ENCODE results near the gene F10. TPM values are rescaled to one million over a fixed set of nuclear protein-coding genes. Genes with fewer than 3 reads are reported as not detected.

Gene F10
- total RNA-seq, 1 experiment from 2014 or later: not detected

DNA sequence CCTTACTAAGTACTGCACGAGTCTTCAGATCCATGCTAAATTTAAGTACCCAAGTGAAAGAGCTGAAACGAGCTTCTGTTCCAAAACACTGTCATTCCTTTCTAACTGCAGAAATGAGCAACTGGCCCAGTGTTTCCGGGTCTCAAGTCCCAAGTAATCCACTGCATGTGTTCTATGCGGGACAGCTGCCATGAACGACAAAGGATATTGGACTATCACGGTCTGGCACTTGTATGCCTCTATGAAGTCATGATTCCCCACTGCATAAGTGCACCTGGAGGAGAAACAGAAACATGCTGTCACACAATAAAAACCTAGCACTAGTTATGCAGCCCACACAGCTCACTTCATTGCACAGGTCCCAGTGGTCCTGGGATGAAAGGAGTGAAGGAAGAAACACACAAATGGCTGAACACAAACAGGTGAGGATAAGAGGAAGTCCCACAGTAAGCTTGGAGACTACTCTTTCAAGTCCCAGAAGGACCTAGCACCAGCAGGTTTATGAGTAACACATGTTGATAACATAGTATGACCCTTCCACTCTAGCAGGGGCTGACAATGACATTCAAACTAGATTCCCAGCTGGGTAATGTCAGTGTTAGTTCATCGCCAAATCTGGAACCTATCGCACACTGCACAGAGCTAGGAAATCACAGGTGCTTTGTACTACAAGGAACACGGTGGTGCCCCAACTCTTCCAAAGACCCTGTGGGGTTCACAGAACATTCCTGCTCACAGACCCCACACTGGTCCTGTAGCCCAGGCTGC is 74.6 kb downstream of the F10 start:
- in situ Hi-C loops (cut with HindIII; ENCODE audit: low pct_unique_long_range_greater_than_20kb, low sequenced_read_pairs): no loop called here
- no peak for DNase-seq (ENCODE audit: low read depth)

Other genes with a start within 250 kb of the F10 start
- gene MCF2L, start 153.6 kb upstream of the F10 start, total RNA-seq (2014; rRNA removed; shearing (Covaris generic); ENCODE audit: low replicate concordance): 3.0 and 3.4 TPM in 2 replicates
- not detected in 2 replicates for gene F7, start 17.0 kb upstream of the F10 start, total RNA-seq (2014; rRNA removed; shearing (Covaris generic); ENCODE audit: low replicate concordance)
- not detected in 2 replicates for gene PROZ, start 35.8 kb downstream of the F10 start, total RNA-seq (2014; rRNA removed; shearing (Covaris generic); ENCODE audit: low replicate concordance)
- 60.9 and 76.2 TPM in 2 replicates for gene PCID2, start 85.9 kb downstream of the F10 start, total RNA-seq (2014; rRNA removed; shearing (Covaris generic); ENCODE audit: low replicate concordance)
- gene CUL4A, start 86.8 kb downstream of the F10 start, total RNA-seq (2014; rRNA removed; shearing (Covaris generic); ENCODE audit: low replicate concordance): 77.8 and 83.4 TPM in 2 replicates
- gene LAMP1, start 174.4 kb downstream of the F10 start, total RNA-seq (2014; rRNA removed; shearing (Covaris generic); ENCODE audit: low replicate concordance): 114 and 155 TPM in 2 replicates
- 3.5 and 12.9 TPM in 2 replicates for gene GRTP1, start 241.3 kb downstream of the F10 start, total RNA-seq (2014; rRNA removed; shearing (Covaris generic); ENCODE audit: low replicate concordance)